Left forelimb (tissue), 1 donor: ENCODE results near the gene SPRR2A.
"Not testable (repeated sequence)": the region's sequence is repeated elsewhere in the genome, so short reads cannot be mapped to it uniquely, and the experiment has no call there.

Experiments
- DNase-seq: peaks from one replicate; pipeline ENCODE4 v3.0.0-alpha.2; 2018; ENCODE audit warnings: low spot score

The SPRR2A gene

DNA sequence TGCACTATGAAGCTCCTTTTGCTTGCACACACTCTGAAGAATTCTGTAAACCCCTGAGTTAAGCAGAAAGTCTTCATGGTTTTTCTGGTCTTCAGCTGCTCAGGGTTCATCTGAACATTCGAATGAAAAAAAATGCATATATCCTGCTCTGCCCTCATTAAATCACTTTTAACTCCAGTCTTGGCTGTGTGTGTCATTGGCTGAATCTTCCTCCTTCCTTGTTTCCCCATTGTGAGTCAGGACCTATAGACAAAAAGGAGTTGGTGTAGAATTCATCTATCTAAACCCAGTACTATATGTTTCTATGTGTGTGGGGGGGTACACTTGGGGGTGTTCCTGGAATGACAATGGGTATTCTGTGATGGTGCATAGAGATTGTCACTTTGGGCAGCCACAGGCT is 32.9 kb downstream of the SPRR2A start:
- no peak for DNase-seq

DNA sequence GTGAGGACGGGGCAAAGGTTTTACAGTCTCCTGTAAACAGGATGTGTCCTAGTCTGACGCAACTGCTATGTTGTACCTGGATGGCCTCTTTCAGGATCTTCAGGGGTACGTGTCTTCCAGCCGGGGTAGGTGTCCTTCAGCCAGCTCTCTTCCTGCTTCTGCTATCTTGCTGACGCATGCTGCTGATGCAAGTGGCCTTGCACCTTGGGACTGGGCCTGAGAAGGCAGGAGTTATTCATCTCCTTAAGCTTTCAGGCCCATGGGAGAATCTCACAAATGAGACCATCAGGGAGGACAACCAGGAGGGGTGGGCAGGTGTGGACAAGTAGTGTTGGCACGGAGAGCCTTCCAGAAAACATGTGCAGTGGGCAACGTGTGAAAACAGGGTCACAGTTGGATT is 34.2 kb downstream of the SPRR2A start:
- no peak for DNase-seq

DNA sequence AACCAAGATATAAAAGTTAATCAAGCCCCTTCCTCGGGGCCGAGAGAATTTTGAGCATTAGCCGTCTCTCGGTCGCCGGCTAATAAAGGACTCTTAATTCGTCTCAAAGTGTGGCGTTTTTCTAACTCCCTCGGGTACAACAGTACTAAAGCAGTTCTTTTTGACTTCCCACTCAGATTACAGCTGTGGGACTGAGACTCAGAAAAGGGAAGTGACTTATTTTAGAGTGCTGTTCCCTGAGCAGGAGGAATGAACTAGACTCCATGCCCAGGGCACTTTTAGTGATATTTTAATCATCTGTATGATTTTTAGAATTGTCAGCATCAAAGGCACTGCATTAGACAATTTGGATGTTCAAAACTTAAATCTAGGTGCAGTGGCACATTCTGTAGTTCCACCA is 35.0 kb downstream of the SPRR2A start:
- not testable (repeated sequence) for DNase-seq

DNA sequence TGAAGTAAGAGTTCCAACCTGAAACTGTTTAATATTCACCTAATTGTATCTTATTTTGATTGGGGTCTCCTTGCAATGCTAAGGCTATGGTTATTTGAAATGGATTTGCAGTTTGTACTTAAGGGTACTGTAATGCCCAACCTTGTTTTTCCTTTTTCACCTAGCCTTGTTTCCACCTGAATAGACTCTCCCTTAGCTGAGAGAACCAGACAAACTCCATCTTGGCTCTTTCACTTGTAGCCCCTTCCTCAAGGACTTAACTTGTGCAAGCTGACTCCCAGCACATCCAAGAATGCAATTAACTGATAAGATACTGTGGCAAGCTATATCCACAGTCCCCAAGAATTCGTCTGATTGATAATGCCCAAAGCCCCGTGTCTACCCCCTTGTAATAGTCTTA is 35.5 kb downstream of the SPRR2A start:
- not testable (repeated sequence) for DNase-seq

DNA sequence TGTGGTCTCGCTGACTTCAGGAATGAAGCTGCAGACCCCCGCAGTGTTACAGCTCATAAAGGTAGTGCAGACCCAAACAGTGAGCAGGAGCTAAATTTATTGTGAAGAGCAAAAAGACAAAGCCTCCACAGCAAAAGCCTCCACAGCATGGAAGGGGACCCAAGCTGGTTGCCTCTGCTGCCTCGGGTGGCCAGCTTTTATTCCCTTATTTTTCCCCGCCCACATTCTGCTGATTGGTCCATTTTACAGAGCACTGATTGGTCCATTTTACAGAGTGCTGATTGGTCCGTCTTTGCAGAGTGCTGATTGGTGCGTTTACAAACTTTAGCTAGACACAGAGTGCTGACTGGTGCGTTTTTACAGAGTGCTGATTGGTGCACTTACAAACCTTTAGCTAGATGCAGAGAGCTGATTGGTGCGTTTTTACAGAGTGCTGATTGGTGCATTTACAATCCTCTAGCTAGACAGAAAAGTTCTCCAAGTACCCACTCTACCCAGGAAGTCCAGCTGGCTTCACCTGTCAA is 46.0 kb downstream of the SPRR2A start:
- DNase-seq = not testable (repeated sequence)
